Activated T-cell treated with anti-CD3 and anti-CD28 coated beads for 1 hour (primary cell): ENCODE results near the gene VTI1A.
"Not testable (repeated sequence)": the region's sequence is repeated elsewhere in the genome, so short reads cannot be mapped to it uniquely, and the experiment has no call there.

ENCODE experiments used
- DNase-seq: peaks from one replicate; pipeline ENCODE4 v3.0.0-alpha.2; 2020; ENCODE audit warnings: low read depth

The VTI1A gene

DNA sequence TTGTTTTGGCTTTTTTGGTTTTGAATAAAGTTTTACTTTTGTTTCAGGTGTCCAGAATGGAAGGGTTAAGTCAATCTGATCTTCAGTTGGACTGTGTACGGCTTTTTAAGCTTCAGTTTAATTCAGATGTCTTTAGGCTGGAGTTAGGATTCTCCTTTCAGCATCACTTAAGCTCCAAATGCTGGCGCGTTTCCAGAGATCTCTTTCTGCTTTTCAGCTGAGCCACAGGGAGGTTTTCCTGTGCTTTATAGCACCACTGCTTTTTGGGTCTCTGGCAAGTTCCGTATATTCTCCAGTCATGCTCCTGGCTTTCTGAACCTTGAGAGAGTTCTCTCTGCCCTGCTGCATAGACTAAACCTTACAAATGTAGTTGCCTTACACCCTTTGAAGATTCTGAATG is 60.0 kb downstream of the VTI1A start:
- DNase-seq: no peak

DNA sequence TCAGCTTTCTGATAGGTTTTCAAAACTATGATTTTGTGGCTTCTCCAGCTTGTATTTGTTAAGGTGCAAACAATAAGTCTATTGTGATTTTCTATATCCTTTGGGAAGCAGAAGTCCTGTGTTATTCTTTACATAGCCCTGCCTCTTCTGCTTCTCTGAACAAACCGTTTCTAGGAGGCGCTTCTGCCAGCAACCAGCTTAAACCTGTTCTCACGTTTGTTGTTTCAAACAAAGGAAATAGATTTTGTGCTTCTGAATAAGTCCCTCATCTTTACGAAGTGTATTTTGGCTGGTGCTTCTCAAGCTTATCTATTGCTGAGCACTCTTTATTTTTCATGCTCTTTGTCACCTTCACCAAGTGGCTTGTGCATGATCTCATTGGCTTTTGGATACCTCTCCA is 61.0 kb downstream of the VTI1A start:
- no peak for DNase-seq

DNA sequence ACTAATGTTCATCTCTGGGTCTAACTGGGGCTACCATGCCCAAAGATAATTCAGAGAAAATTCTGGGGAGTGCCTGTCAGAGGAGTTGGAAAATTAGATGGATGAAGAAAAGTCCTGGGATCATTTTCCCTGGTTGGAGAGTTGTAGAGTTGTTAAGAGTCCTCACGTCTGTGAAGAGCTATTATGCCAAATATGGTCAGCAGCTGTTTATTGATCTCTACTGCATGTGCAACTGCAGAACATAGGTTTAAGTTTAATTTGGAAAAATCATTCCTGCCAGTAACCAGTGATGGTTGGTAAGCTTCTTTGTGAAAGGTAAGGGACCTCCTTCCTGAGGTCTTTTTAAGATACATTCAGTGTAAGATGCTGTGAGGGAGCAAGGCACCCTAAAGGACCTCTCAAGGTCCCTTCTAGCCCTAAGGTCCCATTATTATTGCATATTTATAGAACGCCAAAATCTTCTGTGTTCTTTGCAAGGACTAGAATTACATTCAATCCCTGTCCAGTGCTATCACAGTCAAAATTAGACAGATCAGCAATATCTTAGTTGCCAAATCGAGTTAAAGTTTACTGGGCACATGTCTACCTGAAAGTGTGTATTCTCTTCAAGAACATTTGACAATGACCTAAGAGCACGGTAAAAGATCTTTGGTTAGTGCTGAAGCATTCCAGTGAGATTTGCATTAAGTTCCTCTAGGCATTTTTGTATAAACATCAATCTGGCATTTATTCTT is 62.7 kb downstream of the VTI1A start:
- DNase-seq: no peak

DNA sequence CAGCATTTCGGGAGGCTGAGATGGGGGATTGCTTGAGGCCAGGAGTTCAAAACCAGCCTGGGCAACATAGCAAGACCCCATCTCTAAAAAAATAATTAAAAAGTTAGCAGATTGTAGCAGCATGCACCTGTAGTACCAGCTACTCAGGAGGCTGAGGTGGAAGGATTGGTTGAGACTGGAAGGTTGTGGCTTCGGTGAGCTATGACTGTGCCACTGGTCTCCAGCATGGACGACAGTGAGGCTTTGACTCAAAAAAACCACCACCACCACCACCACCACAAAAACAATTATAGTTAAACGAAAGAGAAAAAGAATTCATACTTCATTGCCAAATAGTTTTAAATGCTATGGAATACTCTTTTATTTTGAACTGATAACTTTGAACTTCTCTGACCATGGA is 63.4 kb downstream of the VTI1A start:
- DNase-seq: no peak

DNA sequence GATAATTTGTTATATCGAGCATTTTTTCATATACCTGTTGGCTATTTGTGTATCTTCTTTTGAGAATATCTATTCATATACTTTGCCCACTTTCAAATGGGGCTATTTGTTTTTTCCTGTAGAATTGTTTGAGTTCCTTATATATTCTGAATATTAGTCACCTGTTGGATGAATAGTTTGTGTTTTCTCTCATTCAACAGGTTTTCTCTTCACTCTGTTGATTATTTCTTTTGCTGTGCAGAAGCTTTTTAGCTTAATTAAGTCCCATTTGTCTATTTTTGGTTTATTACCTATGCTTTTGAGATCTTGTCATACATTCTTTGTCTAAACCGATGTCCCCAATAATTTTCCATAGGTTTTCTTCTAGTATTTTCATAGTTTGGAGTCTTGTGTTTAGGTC is 65.3 kb downstream of the VTI1A start:
- no peak for DNase-seq

DNA sequence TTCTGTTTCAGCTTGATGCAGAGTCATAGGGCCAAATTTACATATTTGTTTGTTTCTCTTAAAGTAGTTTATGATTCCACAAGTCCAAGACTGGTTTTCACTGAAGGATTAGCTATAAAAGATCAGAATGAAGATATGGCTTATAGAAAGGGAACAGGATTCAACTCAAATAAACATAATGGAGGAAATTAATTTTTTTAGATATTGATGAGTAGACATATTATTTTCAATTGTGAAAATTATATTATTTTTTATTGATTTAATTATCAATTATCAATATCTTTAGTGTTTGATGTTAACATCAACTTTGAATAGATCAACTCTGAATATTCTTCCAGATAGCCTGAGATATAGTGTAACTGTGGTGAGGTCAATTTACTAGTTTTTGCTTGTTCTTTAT is 68.1 kb downstream of the VTI1A start:
- DNase-seq: no peak

DNA sequence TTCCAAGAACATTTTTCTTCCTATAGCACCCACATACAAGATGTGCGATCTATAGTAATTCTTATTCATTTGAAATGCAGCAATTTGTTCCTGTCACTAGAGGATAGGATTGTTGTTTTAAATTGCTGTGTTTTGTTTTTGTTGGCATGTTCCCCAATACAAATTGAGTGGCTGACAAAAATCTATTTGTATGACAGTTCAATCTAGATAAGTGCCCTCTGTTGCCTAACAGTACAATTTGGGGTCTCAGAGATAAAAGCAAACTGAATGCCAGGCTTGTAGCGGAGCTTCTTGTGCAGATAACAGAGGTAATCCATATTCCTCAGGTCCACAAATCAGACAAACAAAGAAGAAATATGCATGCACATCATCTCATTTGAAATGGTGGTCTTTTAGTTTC is 68.8 kb downstream of the VTI1A start:
- DNase-seq: no peak

DNA sequence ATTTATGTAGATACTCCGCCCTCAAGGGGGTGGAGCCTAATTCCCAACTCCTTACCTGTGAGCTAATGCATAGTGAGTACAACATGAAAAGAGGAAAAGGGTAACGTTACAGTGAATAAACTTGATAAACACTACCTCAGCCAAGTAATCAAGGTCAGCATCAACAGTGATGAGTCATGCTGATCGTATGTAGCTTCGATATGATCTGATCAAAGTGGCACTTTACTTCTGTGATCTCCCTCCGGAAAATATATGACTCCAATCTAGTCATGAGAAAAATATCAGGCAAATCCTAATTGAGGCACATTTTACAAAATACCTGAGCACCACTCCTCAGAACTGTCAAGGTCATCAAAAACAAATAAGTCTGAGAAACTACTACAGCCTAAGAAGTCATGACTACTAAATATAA is 70.4 kb downstream of the VTI1A start:
- DNase-seq: no peak

DNA sequence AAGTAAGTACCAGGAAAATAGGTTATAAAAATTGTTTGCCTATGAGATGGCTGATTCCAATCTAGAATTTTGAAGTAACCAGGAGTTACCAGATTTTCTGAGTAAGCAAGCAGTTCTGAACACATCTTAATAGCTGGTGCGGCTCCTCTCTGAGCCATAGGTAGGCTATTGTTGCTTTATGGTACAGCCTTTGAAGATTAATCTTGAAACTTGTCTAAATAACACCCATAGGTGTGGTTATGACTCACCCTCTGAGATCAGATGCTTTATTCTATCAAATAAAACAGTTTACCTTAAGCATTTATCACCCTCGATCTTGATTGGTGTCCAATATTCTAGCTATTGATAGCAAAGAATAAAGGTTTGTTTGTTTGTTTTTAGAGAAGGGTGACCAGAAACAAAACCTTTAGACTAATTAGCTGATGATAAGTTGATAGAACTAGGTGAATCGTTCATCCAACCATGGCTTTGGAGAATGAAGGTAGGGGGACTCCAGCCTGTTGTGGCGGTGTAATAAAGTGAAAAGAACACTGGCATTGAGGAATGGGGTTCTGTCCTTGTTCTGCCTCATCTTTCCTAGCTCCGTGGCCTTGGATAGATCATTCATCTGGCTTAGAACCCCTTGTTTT is 72.2 kb downstream of the VTI1A start:
- no peak for DNase-seq

DNA sequence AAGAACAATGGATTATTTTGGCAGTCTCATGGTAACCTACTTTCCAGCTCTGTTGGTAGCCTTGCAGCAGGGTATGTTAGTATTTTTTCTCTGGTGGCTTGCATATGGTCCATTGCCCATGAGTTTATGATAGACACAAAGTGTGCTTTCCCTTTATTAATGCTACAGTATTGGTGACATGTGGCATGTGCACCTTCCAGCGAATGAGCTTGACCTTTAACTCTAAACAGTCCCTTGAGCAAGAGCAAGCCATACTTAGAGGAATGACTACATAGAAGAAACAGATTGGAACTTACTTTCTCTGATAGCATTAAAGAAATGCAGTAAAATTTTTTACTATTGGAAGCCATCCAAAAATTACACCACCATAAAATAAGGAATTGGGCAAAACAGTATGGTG is 73.9 kb downstream of the VTI1A start:
- no peak for DNase-seq

DNA sequence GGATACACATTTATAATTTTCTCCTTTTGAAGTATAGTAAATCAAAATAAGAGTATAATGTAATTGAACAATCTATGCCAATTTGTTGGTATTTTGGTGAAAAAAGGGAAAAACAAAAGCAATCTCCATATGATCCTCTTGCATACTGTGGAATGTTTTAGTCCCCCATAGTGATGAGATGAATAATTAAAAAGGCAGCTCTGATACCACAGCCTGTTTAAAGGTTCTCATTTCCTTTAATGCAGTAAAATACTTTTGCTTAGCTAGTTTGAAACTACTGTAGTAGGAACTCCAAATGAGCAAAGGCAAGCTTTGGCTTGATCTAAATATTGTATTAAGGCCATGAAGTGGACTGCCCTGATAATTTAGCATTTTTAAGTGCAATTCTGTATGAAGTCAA is 77.6 kb downstream of the VTI1A start:
- DNase-seq: no peak

DNA sequence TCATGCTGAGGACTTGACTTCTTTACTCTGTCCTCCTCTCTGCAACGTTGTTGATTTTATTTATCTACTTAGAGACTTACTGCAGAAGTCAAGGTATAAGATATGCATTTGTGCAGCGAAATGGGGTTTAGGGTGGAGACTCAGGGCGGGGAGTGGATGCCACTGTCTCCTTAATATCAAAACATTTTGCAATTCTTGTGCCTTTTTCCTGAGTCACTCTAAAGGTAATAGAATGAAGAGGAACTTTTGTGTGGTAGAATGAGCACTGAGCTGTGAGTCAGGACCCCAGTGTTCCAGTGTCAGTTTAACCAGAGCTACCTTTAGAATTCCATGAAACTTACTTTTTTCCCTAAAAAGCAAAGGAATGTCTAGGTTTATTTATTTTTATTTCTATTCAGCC is 78.2 kb downstream of the VTI1A start:
- DNase-seq: no peak

DNA sequence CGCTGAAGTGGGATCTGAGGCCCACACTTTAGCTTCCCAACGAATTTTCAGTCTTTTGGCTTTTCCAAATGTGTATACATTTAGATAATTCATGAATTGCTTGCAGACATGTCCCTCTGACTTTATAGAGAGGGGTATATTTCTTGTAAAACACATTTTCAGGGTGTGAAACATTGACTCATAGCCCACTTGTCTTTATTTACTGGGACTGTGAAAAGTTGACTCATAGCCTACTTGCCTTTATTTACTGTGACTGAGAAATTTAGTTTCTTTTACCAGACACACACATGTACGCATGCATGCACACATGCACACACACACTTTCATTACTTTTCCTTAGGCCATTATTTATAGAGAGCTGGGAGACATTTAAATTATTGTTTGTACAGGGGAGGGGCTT is 79.1 kb downstream of the VTI1A start:
- DNase-seq: no peak

DNA sequence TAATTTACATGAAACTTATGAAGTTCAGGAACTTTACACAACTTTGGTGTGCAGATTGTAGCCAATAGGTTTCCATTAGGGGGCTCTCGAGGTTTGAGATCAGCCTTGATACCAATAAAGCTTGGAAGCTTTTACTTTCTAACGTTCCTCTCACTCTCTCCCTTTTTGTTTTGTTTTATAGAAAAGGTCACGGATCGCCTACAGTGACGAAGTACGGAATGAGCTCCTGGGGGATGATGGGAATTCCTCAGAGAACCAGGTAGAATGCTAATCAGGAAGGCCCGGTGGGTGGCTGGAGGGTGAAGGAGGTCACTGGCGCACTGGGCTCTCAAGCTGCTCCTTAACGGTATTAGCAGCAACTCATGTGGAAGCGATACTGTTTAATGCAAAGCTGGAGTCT is 79.9 kb downstream of the VTI1A start:
- DNase-seq: no peak

DNA sequence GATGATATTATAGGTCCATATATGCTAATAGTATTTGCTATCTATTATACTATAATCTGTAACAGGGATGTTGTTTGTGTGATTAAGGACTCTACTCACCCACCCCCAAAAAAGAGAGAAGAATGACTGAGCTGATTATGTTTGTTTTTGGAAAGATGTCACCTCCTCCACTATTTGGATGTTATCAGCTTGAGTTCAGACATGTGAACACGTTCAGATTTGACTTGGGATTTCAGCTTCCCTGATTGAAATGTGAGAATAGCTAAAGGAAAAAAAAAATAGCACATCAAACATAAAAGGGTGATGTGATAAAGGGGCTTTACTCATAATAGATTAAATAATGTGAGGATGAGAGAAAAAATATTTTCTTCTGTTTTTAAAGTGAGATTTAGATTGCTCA is 81.2 kb downstream of the VTI1A start:
- no peak for DNase-seq

DNA sequence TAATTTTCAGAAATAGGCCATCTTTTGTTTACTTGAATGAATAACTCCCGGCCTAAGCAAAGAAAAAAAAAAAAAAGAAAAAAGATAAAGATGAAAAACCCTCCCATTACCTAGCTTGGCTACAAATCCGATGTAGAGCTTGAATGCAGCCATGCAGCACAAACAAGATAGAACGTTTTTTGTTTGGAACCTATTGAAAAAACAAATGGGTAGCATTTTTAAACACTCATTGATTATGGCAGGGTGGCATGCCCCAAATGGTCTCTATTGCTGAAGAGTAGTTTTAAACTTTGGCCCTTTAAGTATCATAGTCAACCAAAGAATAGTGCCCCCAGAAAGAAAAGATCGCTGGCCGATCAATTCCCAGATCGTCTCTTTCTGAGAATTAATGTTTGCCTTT is 84.4 kb downstream of the VTI1A start:
- no peak for DNase-seq

DNA sequence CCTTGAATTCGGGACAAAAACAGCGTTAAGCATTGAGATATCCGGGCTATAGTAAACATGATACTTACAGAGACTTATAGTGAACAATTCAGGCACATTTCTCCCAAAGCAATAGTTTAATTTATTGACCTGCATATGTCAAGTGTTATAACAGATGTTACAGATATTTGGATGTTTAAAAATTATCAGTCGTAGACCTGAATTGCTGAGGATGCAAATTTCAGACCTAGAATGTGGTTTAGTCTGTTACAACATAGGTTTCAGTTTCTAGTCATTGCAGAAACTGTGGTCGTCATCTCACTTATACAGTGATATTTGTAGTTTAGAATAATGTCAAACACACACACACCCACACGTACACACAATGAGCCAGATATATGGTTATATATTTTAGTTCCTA is 85.2 kb downstream of the VTI1A start:
- DNase-seq: no peak

DNA sequence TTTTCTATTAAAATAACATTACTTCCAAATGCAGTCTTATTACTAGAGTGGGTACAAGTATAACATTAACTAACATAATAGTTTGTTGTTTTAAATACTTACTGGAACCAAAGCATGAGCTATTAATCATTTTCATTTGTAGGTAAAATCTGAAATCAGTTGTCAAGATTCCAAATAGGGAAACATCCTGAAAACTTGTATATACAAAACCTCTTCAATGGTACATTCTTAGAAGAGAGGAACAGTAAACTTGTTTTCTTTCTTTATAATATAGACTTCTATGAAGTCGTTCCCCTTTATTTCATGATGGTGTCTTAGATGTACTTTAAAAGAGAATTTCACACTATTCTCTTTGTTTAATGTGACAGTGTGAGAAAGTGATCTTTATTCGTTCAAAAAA is 85.9 kb downstream of the VTI1A start:
- no peak for DNase-seq

DNA sequence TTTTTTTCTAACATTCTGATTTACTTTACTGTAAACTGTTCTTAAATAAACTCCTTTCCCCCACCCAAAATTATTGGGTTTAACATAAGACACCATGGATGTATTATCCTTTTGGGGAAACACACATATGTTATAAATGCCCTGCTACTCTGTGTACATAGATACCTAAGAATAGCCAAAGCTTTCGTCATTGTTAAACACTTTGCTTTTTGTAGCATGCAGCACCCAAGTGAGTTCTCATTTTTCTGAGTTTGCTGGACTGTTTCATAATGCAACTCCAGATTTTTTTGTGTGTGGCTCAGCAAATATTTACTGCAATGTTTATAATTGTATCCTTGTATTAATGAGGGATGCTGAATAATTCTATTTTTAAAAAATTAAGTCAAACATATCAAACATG is 86.9 kb downstream of the VTI1A start:
- no peak for DNase-seq

DNA sequence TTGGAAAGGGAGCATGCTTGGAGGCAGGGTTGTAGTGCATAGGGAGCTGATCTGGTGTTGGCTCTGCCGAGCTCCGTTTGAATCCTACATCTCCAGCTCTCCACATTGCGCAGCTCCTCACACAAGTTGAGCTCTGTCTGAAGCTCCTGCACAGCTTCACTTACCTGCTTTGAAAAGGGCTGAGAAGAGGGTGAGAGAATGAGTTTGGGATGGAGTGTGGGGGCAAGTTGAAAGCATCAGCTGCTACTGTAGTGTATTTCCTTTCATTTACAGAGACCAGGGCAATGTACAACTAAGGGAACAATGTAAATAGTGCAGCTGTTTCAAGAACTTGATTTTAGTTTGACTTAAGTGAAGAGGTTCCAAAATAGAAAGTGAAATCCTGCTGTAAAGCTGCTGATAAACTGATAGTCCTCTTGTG is 88.5 kb downstream of the VTI1A start:
- DNase-seq: no peak

DNA sequence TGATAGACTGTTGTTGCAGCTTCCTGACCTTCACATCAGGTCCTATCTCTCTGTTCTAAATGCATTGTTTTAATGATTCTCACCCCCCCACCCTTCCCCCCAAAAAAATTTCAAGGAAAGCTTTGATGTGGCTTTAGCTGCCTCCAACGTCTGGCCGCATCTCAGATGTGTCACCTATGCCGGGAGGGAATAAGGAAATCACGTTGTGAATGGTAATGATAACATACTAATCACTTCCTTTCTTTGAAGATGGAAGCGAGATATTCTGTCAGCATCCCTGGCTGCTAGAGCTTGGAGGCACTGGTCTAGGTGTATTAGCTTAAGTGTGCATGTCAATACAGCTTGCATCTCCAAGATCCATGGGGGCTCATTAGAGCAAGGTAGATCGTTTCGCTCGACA is 89.6 kb downstream of the VTI1A start:
- no peak for DNase-seq

DNA sequence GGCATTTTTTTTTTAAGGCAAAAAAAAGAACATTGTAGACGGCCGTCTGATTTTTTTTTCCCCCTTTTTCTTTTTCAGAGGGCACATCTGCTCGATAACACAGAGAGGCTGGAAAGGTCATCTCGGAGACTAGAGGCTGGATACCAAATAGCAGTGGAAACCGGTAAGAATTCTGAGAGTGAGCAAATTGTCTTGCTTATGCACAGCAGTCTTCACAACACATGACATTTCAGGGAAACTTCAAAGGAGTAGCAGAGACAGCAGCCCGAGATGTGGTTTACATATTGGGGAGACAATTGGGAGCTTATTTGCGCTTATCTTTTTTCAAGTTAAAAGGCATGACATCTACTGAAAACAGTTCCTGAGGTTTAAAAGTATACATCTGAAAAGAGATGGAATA is 91.2 kb downstream of the VTI1A start:
- no peak for DNase-seq

DNA sequence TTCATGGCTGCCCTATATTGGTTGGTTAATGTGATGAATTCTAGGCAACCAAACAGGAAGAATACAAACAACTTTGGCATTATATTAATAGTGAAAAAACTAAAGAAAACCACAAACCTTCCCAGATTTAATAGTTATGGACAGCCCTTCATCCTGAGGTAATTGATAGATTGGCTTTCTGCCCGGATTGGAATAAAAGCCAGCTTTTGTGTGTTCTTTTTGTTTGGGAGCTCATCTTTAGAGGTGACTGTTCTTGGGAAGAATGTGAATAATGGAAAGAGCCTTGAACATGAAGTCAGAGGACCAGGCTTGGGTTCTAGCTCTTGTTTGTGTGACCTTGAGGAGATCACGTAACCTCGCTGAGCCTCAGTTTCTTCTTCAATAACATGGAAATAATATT is 92.3 kb downstream of the VTI1A start:
- no peak for DNase-seq

DNA sequence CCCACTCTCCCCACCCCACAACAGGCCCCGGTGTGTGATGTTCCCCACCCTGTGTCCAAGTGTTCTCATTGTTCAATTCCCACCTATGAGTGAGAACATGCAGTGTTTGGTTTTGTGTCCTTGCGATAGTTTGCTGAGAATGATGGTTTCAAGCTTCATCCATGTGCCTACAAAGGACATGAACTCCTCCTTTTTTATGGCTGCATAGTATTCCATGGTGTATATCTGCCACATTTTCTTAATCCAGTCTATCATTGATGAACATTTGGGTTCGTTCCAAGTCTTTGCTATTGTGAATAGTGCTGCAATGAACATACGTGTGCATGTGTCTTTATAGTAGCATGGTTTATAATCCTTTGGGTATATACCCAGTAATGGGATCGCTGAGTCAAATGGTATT is 95.8 kb downstream of the VTI1A start:
- not testable (repeated sequence) for DNase-seq
